PC-3 (cell line): Measurements from ENCODE around the gene SNED1. TPM values are rescaled to one million over a fixed set of nuclear protein-coding genes. Genes with fewer than 3 reads are reported as not detected.

Experiments used
- ATAC-seq: fragments of 200-7000 bp; cut with Tn5 transposase; 2 replicates; pipeline ENCODE4 v1.9.1; 2020; ENCODE audit warnings: mild to moderate bottlenecking, moderate library complexity
- BruUV-seq: library from RNA; stranded (reverse); fragments of 400-500 nt; replicated peaks from 2 replicates; lab custom pipeline; 2021; lab: Mats Ljungman, UMichigan
- CTCF ChIA-PET: fragments of 300-600 bp; sonication (Branson Sonifier 250); formaldehyde crosslinking; loops from one replicate; lab custom pipeline; 2022; ENCODE audit warnings: antibody characterized with exemption; lab: Charles Lee
- POLR2A ChIA-PET: fragments of 300-600 bp; sonication (Branson Sonifier 250); formaldehyde crosslinking; loops from one replicate; lab custom pipeline; 2022; ENCODE audit warnings: antibody characterized with exemption; ENCODE audit not compliant: unreplicated experiment; lab: Charles Lee
- DNase-seq: peaks from one replicate; pipeline ENCODE4 v3.0.0-alpha.2; 2015
- H2AFZ ChIP-seq: fragments of 300-600 bp; sonication (generic); 2 replicates; pipeline ENCODE4 v1.6.0; 2016; ENCODE audit warnings: antibody characterized with exemption, low read length
- H3F3A ChIP-seq: fragments of 300-600 bp; sonication (generic); one replicate; pipeline ENCODE4 v1.6.0; 2017; ENCODE audit warnings: antibody characterized with exemption, low read length, control low read depth, mild to moderate bottlenecking; ENCODE audit not compliant: unreplicated experiment
- H3K27ac ChIP-seq: fragments of 300-600 bp; sonication (generic); 2 replicates; pipeline ENCODE4 v1.5.1; 2016; ENCODE audit warnings: mild to moderate bottlenecking, low read length
- H3K27me3 ChIP-seq: fragments of 300-600 bp; sonication (generic); 2 replicates; pipeline ENCODE4 v1.6.1; 2016; ENCODE audit warnings: low read length, mixed read lengths
- H3K36me3 ChIP-seq: fragments of 300-600 bp; sonication (generic); 2 replicates; pipeline ENCODE4 v1.6.1; 2016; ENCODE audit warnings: low read depth, mixed run types, low read length, mixed read lengths
- H3K4me1 ChIP-seq: fragments of 300-600 bp; sonication (generic); 2 replicates; pipeline ENCODE4 v1.5.1; 2016; ENCODE audit warnings: low read length; ENCODE audit not compliant: insufficient read depth
- H3K4me2 ChIP-seq: fragments of 300-600 bp; sonication (generic); 2 replicates; pipeline ENCODE4 v1.6.0; 2016; ENCODE audit warnings: low read length
- H3K4me3 ChIP-seq: fragments of 300-600 bp; sonication (generic); 2 replicates; pipeline ENCODE4 v1.5.1; 2016; ENCODE audit warnings: mild to moderate bottlenecking, low read length, mixed read lengths
- H3K79me2 ChIP-seq: fragments of 300-600 bp; sonication (generic); 2 replicates; pipeline ENCODE4 v1.6.1; 2017; ENCODE audit warnings: low read length, mixed read lengths
- H3K9ac ChIP-seq: fragments of 300-600 bp; sonication (generic); 2 replicates; pipeline ENCODE4 v1.6.0; 2016; ENCODE audit warnings: mild to moderate bottlenecking, low read length
- H3K9me2 ChIP-seq: fragments of 300-600 bp; sonication (generic); replicated peaks from 2 replicates; pipeline ENCODE4 v1.6.1; 2016; ENCODE audit warnings: mixed run types, low read length, mixed read lengths
- H3K9me3 ChIP-seq: fragments of 300-600 bp; sonication (generic); 2 replicates; pipeline ENCODE4 v1.6.1; 2016; ENCODE audit warnings: low read length, mixed read lengths
- H4K20me1 ChIP-seq: fragments of 300-600 bp; sonication (generic); 2 replicates; pipeline ENCODE4 v1.6.1; 2016; ENCODE audit warnings: low read length, mixed read lengths
- CTCF ChIP-seq: fragments of 300-600 bp; sonication (generic); conservative IDR thresholded peaks from 2 replicates; pipeline ENCODE4 v1.5.1; 2017; ENCODE audit warnings: antibody characterized with exemption, low read depth, mild to moderate bottlenecking, low read length
- EZH2 ChIP-seq: fragments of 300-600 bp; sonication (generic); IDR thresholded peaks from one replicate; pipeline ENCODE4 v1.6.1; 2017; ENCODE audit warnings: antibody characterized with exemption, mild to moderate bottlenecking, low read length; ENCODE audit not compliant: unreplicated experiment
- EZH2phosphoT487 ChIP-seq: fragments of 300-600 bp; sonication (generic); IDR thresholded peaks from 2 replicates; pipeline ENCODE4 v1.6.1; 2018; ENCODE audit warnings: mild to moderate bottlenecking, antibody characterized with exemption, low read length, borderline replicate concordance
- intact Hi-C: fragments of 100-400 bp; cut with micrococcal nuclease; formaldehyde crosslinking; loops from 2 replicates; pipeline ENCODE4 v1.9.0; 2023
- total RNA-seq: library from RNA; depleted of rRNA; stranded (reverse); fragments of >200 nt; gene quantifications from 2 replicates; pipeline ENCODE4 v1.2.3, GENCODE V29; 2014

Gene SNED1
- total RNA-seq, 1 experiment from 2014 or later = 0.66 TPM

GRCh38 chr2:241136661-241137260 is 138.3 kb downstream of the SNED1 start:
- Histone ChIP-seq H3K27ac (no peak overlapping the region), H4K20me1 (no peaks in the 10 kb centered on the region), H3K4me1 (no peaks in the 10 kb centered on the region), H3K79me2 (no peaks in the 10 kb centered on the region), H3K27me3 (no peaks in the 10 kb centered on the region), H3K9me2 (no peaks in the 10 kb centered on the region), H3K4me2 (no peak overlapping the region), H3K36me3 (no peaks in the 10 kb centered on the region), H3F3A (no peaks in the 10 kb centered on the region), H3K9ac (no peak overlapping the region), H3K9me3 (no peaks in the 10 kb centered on the region), H2AFZ (no peak overlapping the region), H3K4me3 (no peak overlapping the region)
- DNase-seq (no peak), ATAC-seq (no peak)
- TF ChIP-seq EZH2phosphoT487 (no peak), CTCF (no peak), EZH2 (no peak)
- no TSS peak for BruUV-seq
- intact Hi-C loops = no loop called here
- ChIA-PET CTCF (no interaction called here), POLR2A (no interaction called here)

- Histone ChIP-seq H3K9ac (no peak overlapping the region), H3K4me2 (no peak overlapping the region), H3K4me3 (no peak overlapping the region), H3F3A (no peaks in the 10 kb centered on the region), H3K9me2 (no peaks in the 10 kb centered on the region), H3K27me3 (no peaks in the 10 kb centered on the region), H3K9me3 (no peaks in the 10 kb centered on the region), H3K27ac (no peak overlapping the region), H2AFZ (no peak overlapping the region), H3K79me2 (no peaks in the 10 kb centered on the region), H3K36me3 (no peaks in the 10 kb centered on the region), H4K20me1 (no peaks in the 10 kb centered on the region), H3K4me1 (no peaks in the 10 kb centered on the region)
- intact Hi-C loops = no loop called here
- TF ChIP-seq EZH2phosphoT487 (no peak), EZH2 (no peak), CTCF (no peak)
- DNase-seq = no peak
- no peak for ATAC-seq
- ChIA-PET POLR2A (no interaction called here), CTCF (no interaction called here)
- BruUV-seq = no TSS peak
These were observed 139.1 kb downstream of the SNED1 start for GRCh38 chr2:241137276-241138190.

GRCh38 chr2:241138471-241138870 is 140.1 kb downstream of the SNED1 start:
- ChIA-PET CTCF (no interaction called here), POLR2A (no interaction called here)
- no TSS peak for BruUV-seq
- Histone ChIP-seq H4K20me1 (no peaks in the 10 kb centered on the region), H3K79me2 (no peaks in the 10 kb centered on the region), H3K9me2 (no peaks in the 10 kb centered on the region), H3F3A (no peaks in the 10 kb centered on the region), H2AFZ (no peak overlapping the region), H3K4me1 (no peaks in the 10 kb centered on the region), H3K4me2 (no peak overlapping the region), H3K27me3 (no peaks in the 10 kb centered on the region), H3K36me3 (no peaks in the 10 kb centered on the region), H3K9me3 (no peaks in the 10 kb centered on the region), H3K9ac (no peak overlapping the region), H3K4me3 (no peak overlapping the region), H3K27ac (no peak overlapping the region)
- intact Hi-C loops = no loop called here
- DNase-seq (no peak), ATAC-seq (no peak)
- TF ChIP-seq EZH2phosphoT487 (no peak), CTCF (no peak), EZH2 (no peak)
